ENCODE results near the gene SCAP.

GRCh38 chr3:47504113-47504512 is 28.4 kb upstream of the SCAP start:
- no peak for TF ChIP-seq FOXM1 (IDR thresholded peaks at IDR 0.05; ENCODE audit: low read depth)
- TF ChIP-seq JUND (IDR thresholded peaks at IDR 0.05) = no peak
- no peak for TF ChIP-seq CTCF (IDR thresholded peaks at IDR 0.05)
- no peak for TF ChIP-seq GATA2 (CRISPR knock-in tag; IDR thresholded peaks at IDR 0.05)
- no peak for TF ChIP-seq ZBTB33 (IDR thresholded peaks at IDR 0.05; ENCODE audit: borderline replicate concordance, low read depth)
- TF ChIP-seq EZH2phosphoT487 (IDR thresholded peaks at IDR 0.05; ENCODE audit: borderline replicate concordance, low read depth) = no peak
- TF ChIP-seq POLR2AphosphoS5 (IDR thresholded peaks at IDR 0.05; ENCODE audit: low read depth, low read length) = no peak
- no peak for TF ChIP-seq CHD2 (IDR thresholded peaks at IDR 0.05; ENCODE audit: low read length, partially characterized antibody)
- TF ChIP-seq SIN3A (IDR thresholded peaks at IDR 0.05; ENCODE audit: borderline replicate concordance, low read depth, low read length) = no peak

Measured in SK-N-SH (cell line).